HEK293 (cell line): ENCODE results near the gene FBXO17.

Source experiments
- AEBP2 ChIP-seq: fragments of 450-650 bp; formaldehyde crosslinking; IDR thresholded peaks from 2 replicates; pipeline ENCODE4 v1.5.1; 2016; ENCODE audit warnings: missing biosample characterization, missing genetic modification characterization, borderline replicate concordance
- PATZ1 ChIP-seq: fragments of 450-650 bp; formaldehyde crosslinking; IDR thresholded peaks from 2 replicates; pipeline ENCODE4 v1.5.1; 2016; ENCODE audit warnings: missing biosample characterization, missing genetic modification characterization
- TSHZ1 ChIP-seq: fragments of 450-650 bp; formaldehyde crosslinking; IDR thresholded peaks from 2 replicates; pipeline ENCODE4 v1.5.1; 2016; ENCODE audit warnings: missing biosample characterization, missing genetic modification characterization, borderline replicate concordance
- ZFP3 ChIP-seq: fragments of 450-650 bp; formaldehyde crosslinking; IDR thresholded peaks from 2 replicates; pipeline ENCODE4 v1.5.1; 2016; ENCODE audit warnings: low read depth, missing biosample characterization, missing genetic modification characterization
- ZNF112 ChIP-seq: fragments of 450-650 bp; formaldehyde crosslinking; IDR thresholded peaks from 2 replicates; pipeline ENCODE4 v1.5.0; 2017; ENCODE audit warnings: missing biosample characterization, missing genetic modification characterization
- ZNF175 ChIP-seq: fragments of 450-650 bp; formaldehyde crosslinking; IDR thresholded peaks from 2 replicates; pipeline ENCODE4 v1.5.1; 2016; ENCODE audit warnings: missing biosample characterization, missing genetic modification characterization
- ZNF223 ChIP-seq: fragments of 450-650 bp; formaldehyde crosslinking; IDR thresholded peaks from 2 replicates; pipeline ENCODE4 v1.5.1; 2016; ENCODE audit warnings: missing biosample characterization, missing genetic modification characterization
- ZNF248 ChIP-seq: fragments of 450-650 bp; formaldehyde crosslinking; IDR thresholded peaks from 2 replicates; pipeline ENCODE4 v1.5.1; 2017; ENCODE audit warnings: missing biosample characterization, missing genetic modification characterization
- ZNF266 ChIP-seq: fragments of 450-650 bp; formaldehyde crosslinking; IDR thresholded peaks from 2 replicates; pipeline ENCODE4 v1.5.1; 2016; ENCODE audit warnings: missing biosample characterization, missing genetic modification characterization, low read depth
- ZNF341 ChIP-seq: fragments of 450-650 bp; formaldehyde crosslinking; IDR thresholded peaks from 2 replicates; pipeline ENCODE4; 2016; ENCODE audit warnings: low read depth, missing biosample characterization, missing genetic modification characterization
- ZNF350 ChIP-seq: fragments of 450-650 bp; formaldehyde crosslinking; IDR thresholded peaks from 2 replicates; pipeline ENCODE4 v1.5.0; 2017; ENCODE audit warnings: missing biosample characterization, mild to moderate bottlenecking, missing genetic modification characterization
- ZNF560 ChIP-seq: fragments of 450-650 bp; formaldehyde crosslinking; IDR thresholded peaks from 2 replicates; pipeline ENCODE4 v1.5.1; 2017; ENCODE audit warnings: missing biosample characterization, missing genetic modification characterization, borderline replicate concordance
- ZNF600 ChIP-seq: fragments of 450-650 bp; formaldehyde crosslinking; IDR thresholded peaks from 2 replicates; pipeline ENCODE4 v1.5.1; 2016; ENCODE audit warnings: missing biosample characterization, missing genetic modification characterization
- ZNF610 ChIP-seq: fragments of 450-650 bp; formaldehyde crosslinking; IDR thresholded peaks from 2 replicates; pipeline ENCODE4 v1.5.1; 2016; ENCODE audit warnings: missing biosample characterization, missing genetic modification characterization, borderline replicate concordance
- ZSCAN30 ChIP-seq: fragments of 450-650 bp; IDR thresholded peaks from 2 replicates; pipeline ENCODE4 v1.5.1; 2018; ENCODE audit warnings: missing biosample characterization, mild to moderate bottlenecking, missing genetic modification characterization, moderate library complexity
- ZXDB ChIP-seq: fragments of 450-650 bp; formaldehyde crosslinking; IDR thresholded peaks from 2 replicates; pipeline ENCODE4 v1.5.1; 2016; ENCODE audit warnings: missing biosample characterization, missing genetic modification characterization
- TF ChIP-seq, protein P1 (sequence below): sonication (generic); formaldehyde crosslinking; IDR thresholded peaks from 2 replicates; pipeline ENCODE4 v1.8.1; 2022; ENCODE audit warnings: mild to moderate bottlenecking, moderate library complexity, missing genetic modification reagents
- TF ChIP-seq, protein P2 (sequence below): fragments of 450-650 bp; formaldehyde crosslinking; IDR thresholded peaks from 2 replicates; pipeline ENCODE4 v1.5.1; 2017; ENCODE audit warnings: missing biosample characterization, missing genetic modification characterization
- TF ChIP-seq, protein P3 (sequence below): fragments of 450-650 bp; formaldehyde crosslinking; IDR thresholded peaks from 2 replicates; pipeline ENCODE4 v1.5.1; 2016; ENCODE audit warnings: missing biosample characterization, missing genetic modification characterization
- TF ChIP-seq, protein P4 (sequence below): fragments of 450-650 bp; IDR thresholded peaks from 2 replicates; pipeline ENCODE4 v1.5.1; 2018; ENCODE audit warnings: missing biosample characterization, mild to moderate bottlenecking, missing genetic modification characterization
- TF ChIP-seq, protein P5 (sequence below): fragments of 450-650 bp; formaldehyde crosslinking; IDR thresholded peaks from 2 replicates; pipeline ENCODE4 v1.5.1; 2016; ENCODE audit warnings: missing biosample characterization, missing genetic modification characterization

The FBXO17 gene

DNA sequence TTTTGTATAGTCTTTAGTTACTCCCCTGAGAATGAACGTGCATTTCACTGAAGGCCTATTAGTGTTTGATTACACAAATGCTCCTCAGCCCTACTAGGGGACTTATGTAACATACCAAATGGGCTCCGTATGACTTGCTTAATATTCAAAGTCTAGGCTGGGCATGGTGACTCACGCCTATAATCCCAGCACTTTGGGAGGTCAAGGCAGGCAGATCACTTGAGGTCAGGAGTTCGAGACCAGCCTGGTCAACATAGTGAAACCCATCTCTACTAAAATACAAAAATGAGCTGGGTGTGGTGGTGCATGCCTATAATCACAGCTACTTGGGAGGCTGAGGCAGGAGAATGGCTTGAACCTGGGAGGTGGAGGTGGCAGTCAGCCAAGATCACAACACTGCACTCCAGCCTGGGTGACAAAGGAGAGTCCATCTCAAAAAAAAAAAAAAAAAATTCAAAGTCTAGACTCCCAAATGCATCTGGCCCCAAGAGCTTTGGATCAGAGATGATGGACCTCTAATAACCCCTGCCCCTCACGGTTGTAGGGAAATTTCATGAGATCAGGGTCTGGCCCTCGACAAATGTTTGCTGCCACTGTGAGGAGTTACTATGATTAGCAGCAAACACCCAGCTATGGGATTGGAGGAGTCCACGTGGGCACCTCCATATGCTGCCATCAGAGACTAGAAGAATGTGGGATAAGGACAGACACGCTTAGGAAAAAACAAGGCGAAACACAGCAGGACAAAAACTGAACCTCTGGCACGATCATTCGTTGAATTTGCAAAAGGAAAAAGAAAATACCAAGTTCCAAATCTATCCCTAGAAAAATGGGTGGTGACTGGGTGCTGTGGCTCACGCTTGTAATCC lies 4.6 kb downstream of the FBXO17 start (continued):
- TF ChIP-seq PATZ1 (tag by site-specific recombination): peak; percentile 36; the same call in 1 of the 2 replicates
- no peak for TF ChIP-seq ZNF610 (tag by site-specific recombination)
- TF ChIP-seq, protein P1, sequence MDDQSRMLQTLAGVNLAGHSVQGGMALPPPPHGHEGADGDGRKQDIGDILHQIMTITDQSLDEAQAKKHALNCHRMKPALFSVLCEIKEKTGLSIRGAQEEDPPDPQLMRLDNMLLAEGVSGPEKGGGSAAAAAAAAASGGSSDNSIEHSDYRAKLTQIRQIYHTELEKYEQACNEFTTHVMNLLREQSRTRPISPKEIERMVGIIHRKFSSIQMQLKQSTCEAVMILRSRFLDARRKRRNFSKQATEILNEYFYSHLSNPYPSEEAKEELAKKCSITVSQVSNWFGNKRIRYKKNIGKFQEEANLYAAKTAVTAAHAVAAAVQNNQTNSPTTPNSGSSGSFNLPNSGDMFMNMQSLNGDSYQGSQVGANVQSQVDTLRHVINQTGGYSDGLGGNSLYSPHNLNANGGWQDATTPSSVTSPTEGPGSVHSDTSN: no peak
- TF ChIP-seq TSHZ1 (tag by site-specific recombination): 0 out of 2 replicates have a peak, but pooled peaks have one; percentile 6
- no peak for TF ChIP-seq AEBP2
- TF ChIP-seq, protein P2, sequence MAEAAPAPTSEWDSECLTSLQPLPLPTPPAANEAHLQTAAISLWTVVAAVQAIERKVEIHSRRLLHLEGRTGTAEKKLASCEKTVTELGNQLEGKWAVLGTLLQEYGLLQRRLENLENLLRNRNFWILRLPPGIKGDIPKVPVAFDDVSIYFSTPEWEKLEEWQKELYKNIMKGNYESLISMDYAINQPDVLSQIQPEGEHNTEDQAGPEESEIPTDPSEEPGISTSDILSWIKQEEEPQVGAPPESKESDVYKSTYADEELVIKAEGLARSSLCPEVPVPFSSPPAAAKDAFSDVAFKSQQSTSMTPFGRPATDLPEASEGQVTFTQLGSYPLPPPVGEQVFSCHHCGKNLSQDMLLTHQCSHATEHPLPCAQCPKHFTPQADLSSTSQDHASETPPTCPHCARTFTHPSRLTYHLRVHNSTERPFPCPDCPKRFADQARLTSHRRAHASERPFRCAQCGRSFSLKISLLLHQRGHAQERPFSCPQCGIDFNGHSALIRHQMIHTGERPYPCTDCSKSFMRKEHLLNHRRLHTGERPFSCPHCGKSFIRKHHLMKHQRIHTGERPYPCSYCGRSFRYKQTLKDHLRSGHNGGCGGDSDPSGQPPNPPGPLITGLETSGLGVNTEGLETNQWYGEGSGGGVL: no peak
- no peak for TF ChIP-seq ZNF112 (tag by site-specific recombination)
- TF ChIP-seq, protein P3, sequence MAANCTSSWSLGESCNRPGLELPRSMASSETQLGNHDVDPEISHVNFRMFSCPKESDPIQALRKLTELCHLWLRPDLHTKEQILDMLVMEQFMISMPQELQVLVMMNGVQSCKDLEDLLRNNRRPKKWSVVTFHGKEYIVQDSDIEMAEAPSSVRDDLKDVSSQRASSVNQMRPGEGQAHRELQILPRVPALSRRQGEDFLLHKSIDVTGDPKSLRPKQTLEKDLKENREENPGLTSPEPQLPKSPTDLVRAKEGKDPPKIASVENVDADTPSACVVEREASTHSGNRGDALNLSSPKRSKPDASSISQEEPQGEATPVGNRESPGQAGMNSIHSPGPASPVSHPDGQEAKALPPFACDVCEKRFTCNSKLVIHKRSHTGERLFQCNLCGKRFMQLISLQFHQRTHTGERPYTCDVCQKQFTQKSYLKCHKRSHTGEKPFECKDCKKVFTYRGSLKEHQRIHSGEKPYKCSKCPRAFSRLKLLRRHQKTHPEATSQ (tag by site-specific recombination): no peak
- no peak for TF ChIP-seq ZNF350
- TF ChIP-seq ZNF223 (tag by site-specific recombination): peak; percentile 40; the same call in 1 of the 2 replicates
- peak; percentile 69 for TF ChIP-seq ZNF600
- TF ChIP-seq ZSCAN30 (tag by site-specific recombination): peak; percentile 86
- no peak for TF ChIP-seq ZNF175
- TF ChIP-seq, protein P4, sequence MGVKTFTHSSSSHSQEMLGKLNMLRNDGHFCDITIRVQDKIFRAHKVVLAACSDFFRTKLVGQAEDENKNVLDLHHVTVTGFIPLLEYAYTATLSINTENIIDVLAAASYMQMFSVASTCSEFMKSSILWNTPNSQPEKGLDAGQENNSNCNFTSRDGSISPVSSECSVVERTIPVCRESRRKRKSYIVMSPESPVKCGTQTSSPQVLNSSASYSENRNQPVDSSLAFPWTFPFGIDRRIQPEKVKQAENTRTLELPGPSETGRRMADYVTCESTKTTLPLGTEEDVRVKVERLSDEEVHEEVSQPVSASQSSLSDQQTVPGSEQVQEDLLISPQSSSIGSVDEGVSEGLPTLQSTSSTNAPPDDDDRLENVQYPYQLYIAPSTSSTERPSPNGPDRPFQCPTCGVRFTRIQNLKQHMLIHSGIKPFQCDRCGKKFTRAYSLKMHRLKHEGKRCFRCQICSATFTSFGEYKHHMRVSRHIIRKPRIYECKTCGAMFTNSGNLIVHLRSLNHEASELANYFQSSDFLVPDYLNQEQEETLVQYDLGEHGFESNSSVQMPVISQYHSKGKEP: peak; percentile 72
- TF ChIP-seq ZFP3 (tag by site-specific recombination): no peak
- TF ChIP-seq, protein P5, sequence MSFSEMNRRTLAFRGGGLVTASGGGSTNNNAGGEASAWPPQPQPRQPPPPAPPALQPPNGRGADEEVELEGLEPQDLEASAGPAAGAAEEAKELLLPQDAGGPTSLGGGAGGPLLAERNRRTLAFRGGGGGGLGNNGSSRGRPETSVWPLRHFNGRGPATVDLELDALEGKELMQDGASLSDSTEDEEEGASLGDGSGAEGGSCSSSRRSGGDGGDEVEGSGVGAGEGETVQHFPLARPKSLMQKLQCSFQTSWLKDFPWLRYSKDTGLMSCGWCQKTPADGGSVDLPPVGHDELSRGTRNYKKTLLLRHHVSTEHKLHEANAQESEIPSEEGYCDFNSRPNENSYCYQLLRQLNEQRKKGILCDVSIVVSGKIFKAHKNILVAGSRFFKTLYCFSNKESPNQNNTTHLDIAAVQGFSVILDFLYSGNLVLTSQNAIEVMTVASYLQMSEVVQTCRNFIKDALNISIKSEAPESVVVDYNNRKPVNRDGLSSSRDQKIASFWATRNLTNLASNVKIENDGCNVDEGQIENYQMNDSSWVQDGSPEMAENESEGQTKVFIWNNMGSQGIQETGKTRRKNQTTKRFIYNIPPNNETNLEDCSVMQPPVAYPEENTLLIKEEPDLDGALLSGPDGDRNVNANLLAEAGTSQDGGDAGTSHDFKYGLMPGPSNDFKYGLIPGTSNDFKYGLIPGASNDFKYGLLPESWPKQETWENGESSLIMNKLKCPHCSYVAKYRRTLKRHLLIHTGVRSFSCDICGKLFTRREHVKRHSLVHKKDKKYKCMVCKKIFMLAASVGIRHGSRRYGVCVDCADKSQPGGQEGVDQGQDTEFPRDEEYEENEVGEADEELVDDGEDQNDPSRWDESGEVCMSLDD: 0 out of 2 replicates have a peak, but pooled peaks have one; percentile 15
- no peak for TF ChIP-seq ZNF560
- no peak for TF ChIP-seq ZXDB
- no peak for TF ChIP-seq ZNF266 (tag by site-specific recombination)
- TF ChIP-seq ZNF248: no peak
- no peak for TF ChIP-seq ZNF341 (tag by site-specific recombination)
